Stimulated activated CD4-positive, alpha-beta T cell treated with anti-CD3 and anti-CD28 coated beads, Interleukin-2, amount 100 ng/mL, for 4 hours (primary cell): Measurements from ENCODE around the gene VCL.
"Not testable (repeated sequence)": the region's sequence is repeated elsewhere in the genome, so short reads cannot be mapped to it uniquely, and the experiment has no call there.

ENCODE experiments used
- DNase-seq: peaks from one replicate; pipeline ENCODE4 v3.0.0-alpha.2; 2020; ENCODE audit warnings: low read depth

Gene VCL

GRCh38 chr10:74109452-74109851 lies 111.5 kb downstream of the VCL start:
- DNase-seq: no peak

GRCh38 chr10:74110120-74110519 lies 112.2 kb downstream of the VCL start:
- DNase-seq: no peak

GRCh38 chr10:74111799-74112198 lies 113.9 kb downstream of the VCL start:
- DNase-seq: no peak

- DNase-seq: no peak
These were observed 115.6 kb downstream of the VCL start for GRCh38 chr10:74113546-74113945.

DNA sequence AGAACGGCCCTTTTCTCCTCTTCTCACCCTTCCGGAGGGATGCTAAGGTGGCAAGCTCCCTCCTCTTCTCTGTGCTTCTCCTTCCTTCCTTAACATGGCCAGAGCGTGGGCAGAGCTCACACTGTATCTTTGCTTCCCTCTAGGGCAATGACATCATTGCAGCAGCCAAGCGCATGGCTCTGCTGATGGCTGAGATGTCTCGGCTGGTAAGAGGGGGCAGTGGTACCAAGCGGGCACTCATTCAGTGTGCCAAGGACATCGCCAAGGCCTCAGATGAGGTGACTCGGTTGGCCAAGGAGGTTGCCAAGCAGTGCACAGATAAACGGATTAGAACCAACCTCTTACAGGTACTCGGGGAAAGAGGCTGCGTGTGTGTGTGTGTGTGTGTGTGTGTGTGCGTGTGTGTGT lies 116.1 kb downstream of the VCL start:
- DNase-seq: no peak

DNA sequence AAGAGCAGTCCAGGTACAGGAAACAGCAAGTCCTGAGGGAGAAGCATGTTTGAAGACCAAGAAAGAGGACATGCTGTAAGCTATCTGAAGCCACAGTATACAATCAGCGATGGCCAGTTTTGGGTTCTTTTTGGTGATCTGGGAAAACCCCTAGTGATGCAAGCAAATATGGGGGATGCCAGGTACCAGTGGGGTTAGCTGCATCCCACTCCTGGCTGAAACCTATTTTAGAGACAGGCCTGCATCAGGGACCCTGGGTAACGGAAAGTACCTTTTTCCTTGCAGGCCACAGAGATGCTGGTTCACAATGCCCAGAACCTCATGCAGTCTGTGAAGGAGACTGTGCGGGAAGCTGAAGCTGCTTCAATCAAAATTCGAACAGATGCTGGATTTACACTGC lies 119.8 kb downstream of the VCL start:
- no peak for DNase-seq

GRCh38 chr10:74118804-74119203 lies 120.9 kb downstream of the VCL start:
- no peak for DNase-seq

GRCh38 chr10:74120911-74121310 lies 123.0 kb downstream of the VCL start:
- no peak for DNase-seq

GRCh38 chr10:74121368-74121767 lies 123.5 kb downstream of the VCL start:
- no peak for DNase-seq

DNA sequence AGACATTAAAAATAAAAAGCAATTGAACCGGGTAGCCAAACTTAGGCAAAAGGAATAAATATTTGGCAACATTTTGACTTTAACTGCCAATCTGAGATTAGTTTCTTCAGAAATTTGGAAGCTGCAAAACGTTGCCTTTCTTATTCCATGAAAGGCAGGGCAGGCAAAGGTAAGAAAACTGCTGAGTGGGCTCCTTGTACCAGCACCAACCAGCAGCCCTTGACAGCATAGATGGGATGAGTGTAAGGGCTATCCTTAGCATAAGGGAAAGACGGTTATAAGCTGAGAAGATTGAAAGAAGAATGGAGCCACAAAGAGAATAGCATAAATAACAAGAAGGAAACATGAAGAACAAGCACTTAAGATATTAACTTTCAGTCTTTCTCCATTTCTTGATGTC lies 124.1 kb downstream of the VCL start:
- DNase-seq: no peak

- DNase-seq: no peak
These were observed 125.2 kb downstream of the VCL start for GRCh38 chr10:74123081-74123480.

DNA sequence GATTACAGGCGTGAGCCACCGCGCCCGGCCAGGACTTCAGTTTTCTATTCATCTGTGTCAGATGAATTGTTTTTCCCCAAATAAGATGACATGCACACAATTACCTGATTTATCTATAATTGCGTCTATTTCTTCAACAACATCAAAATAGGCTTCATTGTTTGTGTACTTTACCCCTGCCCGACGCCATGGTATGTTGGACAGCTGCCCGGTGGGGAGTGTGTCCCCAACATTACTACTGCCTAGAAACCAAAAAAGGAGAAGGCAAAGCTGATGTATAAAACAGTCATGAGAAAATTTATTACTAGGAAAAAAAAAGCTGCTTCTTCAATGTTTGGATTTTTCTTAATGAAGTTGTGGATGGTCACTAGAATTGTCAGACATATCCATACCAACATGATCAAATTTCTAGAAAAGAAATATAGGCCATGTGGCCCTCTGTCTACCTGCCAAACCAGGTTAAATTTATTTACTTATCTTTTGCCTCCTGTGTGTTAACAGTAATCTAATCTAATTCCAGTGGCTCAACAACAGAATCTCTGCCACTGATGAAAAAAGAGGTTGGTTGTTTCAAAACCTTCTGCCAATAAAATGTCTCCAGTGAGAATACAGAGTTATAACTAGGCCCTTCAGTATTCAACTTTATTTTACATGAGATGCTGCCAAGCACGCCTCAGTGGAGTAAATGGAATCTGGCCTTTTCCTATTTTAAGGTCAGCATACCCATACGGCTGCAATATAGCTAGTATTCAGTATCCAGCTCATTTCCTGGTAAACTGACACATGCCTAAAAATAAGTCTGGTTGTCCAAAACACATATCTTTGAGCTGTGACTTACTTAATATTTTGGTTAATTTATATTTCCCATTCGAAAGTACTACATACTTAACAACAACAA lies 136.3 kb downstream of the VCL start:
- no peak for DNase-seq

- DNase-seq: no peak
These were observed 137.5 kb downstream of the VCL start for GRCh38 chr10:74135452-74135851.

GRCh38 chr10:74137992-74138391 lies 140.1 kb downstream of the VCL start:
- no peak for DNase-seq

GRCh38 chr10:74138596-74138995 lies 140.7 kb downstream of the VCL start:
- not testable (repeated sequence) for DNase-seq

DNA sequence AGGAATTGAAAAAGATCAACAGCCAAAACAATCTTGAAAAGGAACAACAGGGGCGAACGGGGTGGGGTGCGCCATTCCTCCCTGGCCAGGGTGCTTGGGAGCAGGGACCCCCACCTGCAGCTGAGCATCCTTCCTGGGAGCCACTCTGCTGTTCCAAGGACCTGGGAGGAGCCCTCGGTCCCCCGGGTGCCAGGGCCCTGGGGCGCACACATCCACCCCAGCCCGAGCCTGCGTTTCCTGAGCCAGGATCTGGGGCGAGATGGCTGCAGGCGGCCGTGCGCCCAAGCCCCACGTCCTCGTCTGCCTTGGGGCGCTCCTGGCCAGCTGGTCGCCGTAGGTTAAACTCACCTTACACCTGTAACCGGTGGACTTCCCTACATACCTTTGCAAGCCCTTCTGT lies 142.1 kb downstream of the VCL start:
- no peak for DNase-seq

GRCh38 chr10:74140553-74140952 lies 142.6 kb downstream of the VCL start:
- DNase-seq: no peak

- no peak for DNase-seq
These were observed 147.2 kb downstream of the VCL start for GRCh38 chr10:74145133-74145532.

- not testable (repeated sequence) for DNase-seq
These were observed 149.1 kb downstream of the VCL start for GRCh38 chr10:74146980-74147379.

GRCh38 chr10:74150204-74150989 lies 152.5 kb downstream of the VCL start, which contains the start of gene AP3M1:
Gene AP3M1 (minus strand): TSS chr10:74150828. CDS start chr10:74138379, 12,449 bp downstream.
- peak; percentile 73 for DNase-seq

- DNase-seq: peak; percentile 100
These were observed 153.3 kb downstream of the VCL start, which contains the start of gene ADK for GRCh38 chr10:74150990-74151878. Gene ADK (plus strand): TSS chr10:74151221. CDS start chr10:74151279, 58 bp downstream.
